Measurements from ENCODE around the gene NECTIN2. TPM values are rescaled to one million over a fixed set of nuclear protein-coding genes. Genes with fewer than 3 reads are reported as not detected.

Gene NECTIN2
- total and polyA plus RNA-seq, 2 donors (not counting 1 experiment from before 2014, with no cell fraction given) = 0.15 to 0.32 TPM

- POLR2A ChIA-PET = no interaction called here
- ATAC-seq (ENCODE audit: low read depth) = no peak
- H2AFZ ChIP-seq (ENCODE audit: insufficient read depth, low read depth, low read length, poor library complexity, severe bottlenecking) = no peak overlapping the region
- H3K9me3 ChIP-seq (ENCODE audit: control extremely low read depth in 1 of 3, control insufficient read depth in 2 of 3, insufficient read depth in 1 of 3, low read length in 2 of 3) = peaks cover 0 to 4% (median 0%) of the 10 kb centered on the region in 3 donors
- intact Hi-C loops (cut with micrococcal nuclease) = no loop called here
- no peak overlapping the region for H3K27ac ChIP-seq (ENCODE audit: low read length in 2 of 2)
- peaks cover 0 to 16% (median 5%) of the 10 kb centered on the region in 4 experiments for H3K27me3 ChIP-seq (replicated peaks in 1 of 4; ENCODE audit: control extremely low read depth in 1 of 4, control insufficient read depth in 3 of 4, insufficient read depth in 4 of 4, low read length in 3 of 4)
- no peaks in the 10 kb centered on the region for H3K9me3 Mint-ChIP-seq (ENCODE audit: insufficient read depth)
- no peak for DNase-seq
- no peak overlapping the region for H3K9ac ChIP-seq (ENCODE audit: low read length)
- peaks cover 5% of the 10 kb centered on the region for H3K4me1 Mint-ChIP-seq
- H3K4me3 Mint-ChIP-seq = no peak overlapping the region
- no peaks in the 10 kb centered on the region for H4K20me1 ChIP-seq (ENCODE audit: control insufficient read depth, insufficient read depth, low read length, poor library complexity, severe bottlenecking)
- WGBS (ENCODE audit: insufficient coverage) = 90% methylated on average over 16 of the region's 16 CpGs
- CTCF ChIA-PET = no interaction called here
- TF ChIP-seq EZH2 (IDR thresholded peaks at IDR 0.05; ENCODE audit: borderline replicate concordance, insufficient read depth, low read depth, low read length, poor library complexity, severe bottlenecking) = no peak
- TF ChIP-seq CTCF (IDR thresholded peaks at IDR 0.05) = no peak
- no peak overlapping the region for H3K27ac Mint-ChIP-seq
- H3K79me2 ChIP-seq (ENCODE audit: control insufficient read depth, insufficient read depth, low read length) = no peaks in the 10 kb centered on the region
- H3K4me2 ChIP-seq (replicated peaks; ENCODE audit: low read depth, low read length, poor library complexity, severe bottlenecking) = no peak overlapping the region
- peaks cover 21% of the 10 kb centered on the region for H3K27me3 Mint-ChIP-seq
- H3K36me3 ChIP-seq (replicated peaks in 1 of 2; ENCODE audit: control extremely low read depth in 1 of 2, control insufficient read depth in 1 of 2, extremely low read depth in 1 of 2, insufficient read depth in 2 of 2, low read length in 1 of 2) = no peaks in the 10 kb centered on the region
- H3K4me3 ChIP-seq (ENCODE audit: control extremely low read depth in 1 of 5, extremely low read depth in 1 of 5, insufficient read depth in 1 of 5, low read depth in 2 of 5, low read length in 4 of 5) = no peak overlapping the region
- peaks cover 5 to 7% of the 10 kb centered on the region in 2 donors for H3K4me1 ChIP-seq (ENCODE audit: control insufficient read depth in 2 of 2, insufficient read depth in 2 of 2, low read length in 2 of 2)
These were observed 32.1 kb upstream of the NECTIN2 start for GRCh38 chr19:44813841-44814470.

GRCh38 chr19:44814517-44814916, 31.6 kb upstream of the NECTIN2 start:
- Histone ChIP-seq H3K9ac (ENCODE audit: low read length) (no peak overlapping the region), H3K4me3 (ENCODE audit: control extremely low read depth in 1 of 5, extremely low read depth in 1 of 5, insufficient read depth in 1 of 5, low read depth in 2 of 5, low read length in 4 of 5) (no peak overlapping the region), H3K79me2 (ENCODE audit: control insufficient read depth, insufficient read depth, low read length) (no peaks in the 10 kb centered on the region), H3K9me3 (ENCODE audit: control extremely low read depth in 1 of 3, control insufficient read depth in 2 of 3, insufficient read depth in 1 of 3, low read length in 2 of 3) (peaks cover 0 to 4% (median 0%) of the 10 kb centered on the region in 3 donors), H3K36me3 (replicated peaks in 1 of 2; ENCODE audit: control extremely low read depth in 1 of 2, control insufficient read depth in 1 of 2, extremely low read depth in 1 of 2, insufficient read depth in 2 of 2, low read length in 1 of 2) (no peaks in the 10 kb centered on the region), H3K4me1 (ENCODE audit: control insufficient read depth in 2 of 2, insufficient read depth in 2 of 2, low read length in 2 of 2) (peaks cover 0 to under 1% of the 10 kb centered on the region in 2 donors), H3K4me2 (replicated peaks; ENCODE audit: low read depth, low read length, poor library complexity, severe bottlenecking) (no peak overlapping the region), H4K20me1 (ENCODE audit: control insufficient read depth, insufficient read depth, low read length, poor library complexity, severe bottlenecking) (no peaks in the 10 kb centered on the region), H3K27ac (ENCODE audit: low read length in 2 of 2) (no peak overlapping the region), H3K27me3 (replicated peaks in 1 of 4; ENCODE audit: control extremely low read depth in 1 of 4, control insufficient read depth in 3 of 4, insufficient read depth in 4 of 4, low read length in 3 of 4) (peaks cover 0 to 10% (median 3%) of the 10 kb centered on the region in 4 experiments), H2AFZ (ENCODE audit: insufficient read depth, low read depth, low read length, poor library complexity, severe bottlenecking) (no peak overlapping the region)
- peaks cover under 1% of the 10 kb centered on the region for H3K4me1 Mint-ChIP-seq
- no peak overlapping the region for H3K4me3 Mint-ChIP-seq
- POLR2A ChIA-PET = no interaction called here
- intact Hi-C loops (cut with micrococcal nuclease) = no loop called here
- H3K27ac Mint-ChIP-seq = no peak overlapping the region
- H3K9me3 Mint-ChIP-seq (ENCODE audit: insufficient read depth) = no peaks in the 10 kb centered on the region
- TF ChIP-seq EZH2 (IDR thresholded peaks at IDR 0.05; ENCODE audit: borderline replicate concordance, insufficient read depth, low read depth, low read length, poor library complexity, severe bottlenecking) (no peak), CTCF (IDR thresholded peaks at IDR 0.05) (no peak)
- no peak for ATAC-seq (ENCODE audit: low read depth)
- no peak for DNase-seq
- H3K27me3 Mint-ChIP-seq = peaks cover 16% of the 10 kb centered on the region
- WGBS (ENCODE audit: insufficient coverage) = 89% methylated on average over 14 of the region's 17 CpGs
- CTCF ChIA-PET = no interaction called here

Measured in B cell (primary cell).